HepG2 (cell line): ENCODE data around the gene STARD10. TPM values are rescaled to one million over a fixed set of nuclear protein-coding genes. Genes with fewer than 3 reads are reported as not detected.
A peak's percentile ranks its signal among the peaks of the same experiment; 100 is the strongest.

Source experiments
- CBX5 ChIP-seq: sonication (generic); formaldehyde crosslinking; IDR thresholded peaks from 2 replicates; pipeline ENCODE4 v1.4.0; 2020; ENCODE audit warnings: missing genetic modification reagents, borderline replicate concordance
- DR1 ChIP-seq: sonication (generic); formaldehyde crosslinking; IDR thresholded peaks from 2 replicates; pipeline ENCODE4 v1.8.0; 2021; ENCODE audit warnings: mild to moderate bottlenecking, missing genetic modification reagents, inconsistent platforms
- EED ChIP-seq: sonication (generic); formaldehyde crosslinking; IDR thresholded peaks from 2 replicates; pipeline ENCODE4 v1.5.0; 2020; ENCODE audit warnings: mild to moderate bottlenecking, missing genetic modification reagents
- GABPB1 ChIP-seq: IDR thresholded peaks from 2 replicates; pipeline ENCODE4 v1.6.1; 2016; ENCODE audit warnings: mild to moderate bottlenecking, missing genetic modification reagents, moderate library complexity, missing compliant biosample characterization
- HIC2 ChIP-seq: sonication (generic); formaldehyde crosslinking; IDR thresholded peaks from 2 replicates; pipeline ENCODE4 v1.9.0; 2022; ENCODE audit warnings: low read depth, missing genetic modification reagents
- KAT8 ChIP-seq: IDR thresholded peaks from 2 replicates; pipeline ENCODE4 v1.6.1; 2016; ENCODE audit warnings: missing genetic modification reagents, missing compliant biosample characterization
- KLF16 ChIP-seq, 2 experiments: sonication (generic) in 1 of 2; formaldehyde crosslinking in 1 of 2; IDR thresholded peaks; 2 replicates each; pipeline versions ENCODE4 v1.6.1 to v1.8.0; 2016 to 2023; ENCODE audit warnings: missing genetic modification reagents in 2 of 2, missing compliant biosample characterization in 1 of 2
- NR0B2 ChIP-seq: sonication (generic); formaldehyde crosslinking; IDR thresholded peaks from 2 replicates; pipeline ENCODE4 v1.4.0; 2020; ENCODE audit warnings: mild to moderate bottlenecking, missing genetic modification reagents
- SAFB2 ChIP-seq: sonication (generic); formaldehyde crosslinking; IDR thresholded peaks from 2 replicates; pipeline ENCODE4 v1.5.1; 2020; ENCODE audit warnings: missing genetic modification reagents, low read depth, mild to moderate bottlenecking, borderline replicate concordance
- SMYD3 ChIP-seq: sonication (generic); formaldehyde crosslinking; IDR thresholded peaks from 2 replicates; pipeline ENCODE4 v1.8.1; 2023; ENCODE audit warnings: mild to moderate bottlenecking, missing genetic modification reagents
- TCF7 ChIP-seq: sonication (generic); IDR thresholded peaks from 2 replicates; pipeline ENCODE4 v1.6.1; 2016; ENCODE audit warnings: antibody characterized with exemption, low read depth
- YEATS4 ChIP-seq: sonication (generic); formaldehyde crosslinking; IDR thresholded peaks from 2 replicates; pipeline ENCODE4 v1.4.0; 2020; ENCODE audit warnings: missing genetic modification reagents, borderline replicate concordance
- ZBTB33 ChIP-seq: sonication (generic); formaldehyde crosslinking; IDR thresholded peaks from 2 replicates; pipeline ENCODE4 v1.4.0; 2020; ENCODE audit warnings: missing genetic modification reagents
- ZNF225 ChIP-seq: sonication (generic); formaldehyde crosslinking; IDR thresholded peaks from 2 replicates; pipeline ENCODE4 v1.4.0; 2020; ENCODE audit warnings: mild to moderate bottlenecking, missing genetic modification reagents
- ZNF230 ChIP-seq: sonication (generic); formaldehyde crosslinking; IDR thresholded peaks from 2 replicates; pipeline ENCODE4 v1.4.0; 2020; ENCODE audit warnings: mild to moderate bottlenecking, missing genetic modification reagents
- ZNF282 ChIP-seq: fragments of 450-650 bp; IDR thresholded peaks from 2 replicates; pipeline ENCODE4 v1.6.1; 2018; ENCODE audit not compliant: partially characterized antibody
- ZNF589 ChIP-seq: sonication (generic); formaldehyde crosslinking; conservative IDR thresholded peaks from 2 replicates; pipeline ENCODE4 v1.8.0; 2022; ENCODE audit warnings: mild to moderate bottlenecking, moderate library complexity, missing genetic modification reagents
- ZNF749 ChIP-seq: sonication (generic); formaldehyde crosslinking; IDR thresholded peaks from 2 replicates; pipeline ENCODE4 v1.8.0; 2022; ENCODE audit warnings: mild to moderate bottlenecking, missing genetic modification reagents, moderate library complexity, borderline replicate concordance
- polyA plus RNA-seq, 8 experiments: library from polyadenylated mRNA; depleted of rRNA in 3 of 8; stranded (reverse) in 7 of 8; unstranded in 1 of 8; fragments of >200 nt; fragmentation: Illumina TruSeq in 4 of 8; extraction: Trizol in 4 of 8; gene quantifications; 2 replicates each; pipeline versions ENCODE4 v1.2.1 to v1.2.3, GENCODE V29; 2011 to 2016; ENCODE audit warnings: low read depth in 4 of 8, missing spikeins in 1 of 8, mixed read lengths in 1 of 8; ENCODE audit not compliant: insufficient read depth in 1 of 8
- total RNA-seq, 5 experiments: library from RNA; depleted of rRNA; stranded (reverse); fragments of >200 nt; fragmentation: Illumina TruSeq; extraction: Trizol; gene quantifications; 2 replicates each; pipeline ENCODE4 v1.2.3, GENCODE V29; 2016; ENCODE audit warnings: low read depth in 1 of 5
- TF ChIP-seq, protein P1 (sequence below): sonication (generic); formaldehyde crosslinking; IDR thresholded peaks from 2 replicates; pipeline ENCODE4 v1.4.0; 2020; ENCODE audit warnings: missing genetic modification reagents
- TF ChIP-seq, protein P2 (sequence below): sonication (generic); formaldehyde crosslinking; IDR thresholded peaks from 2 replicates; pipeline ENCODE4 v1.5.0; 2020; ENCODE audit warnings: missing genetic modification reagents

STARD10 gene
- total and polyA plus RNA-seq, 2 of the 13 experiments (the other 11 are each of a cell fraction or from before 2014, with no cell fraction given): 260 to 341 TPM

DNA sequence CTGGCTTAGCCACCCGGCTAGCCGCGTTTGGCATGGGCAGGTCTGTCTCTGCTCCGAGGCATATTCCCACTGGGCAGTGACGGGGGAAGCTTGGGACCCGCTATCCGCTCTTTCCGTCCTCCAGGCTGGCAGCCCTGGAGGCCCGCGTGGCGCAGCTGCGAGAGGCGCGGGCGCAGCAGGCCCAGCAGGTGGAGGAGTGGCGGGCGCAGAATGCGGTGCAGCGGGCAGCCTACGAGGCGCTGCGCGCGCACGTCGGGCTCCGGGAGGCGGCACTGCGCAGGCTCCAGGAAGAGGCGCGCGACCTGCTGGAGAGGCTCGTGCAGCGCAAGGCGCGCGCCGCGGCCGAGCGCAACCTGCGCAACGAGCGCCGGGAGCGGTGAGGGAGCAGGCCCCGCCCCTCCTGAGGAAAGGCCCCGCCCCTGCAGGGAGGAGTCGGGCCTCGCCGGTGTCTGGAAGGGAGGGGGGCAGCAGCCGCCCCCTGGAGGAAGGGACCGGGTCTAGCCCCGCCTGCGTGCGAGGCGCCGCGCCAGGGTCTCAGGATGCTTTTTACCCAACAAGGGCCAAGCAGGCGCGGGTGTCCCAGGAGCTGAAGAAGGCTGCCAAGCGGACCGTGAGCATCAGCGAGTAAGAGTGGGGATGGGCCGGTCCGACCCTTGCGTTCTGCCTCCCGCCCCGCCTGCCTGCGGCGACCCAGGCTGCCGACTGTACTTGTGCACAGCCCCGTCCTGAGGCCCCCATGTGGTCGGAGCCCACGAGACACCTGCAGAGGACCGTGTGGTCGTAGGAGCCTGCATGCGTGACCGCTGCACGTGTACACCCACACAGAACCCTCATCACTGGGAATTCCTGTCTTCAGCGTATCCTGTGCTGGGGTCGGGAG is 28.3 kb upstream of the STARD10 start (continued):
- TF ChIP-seq HIC2 (CRISPR knock-in tag) (no peak), ZNF230 (CRISPR knock-in tag) (no peak), SMYD3 (CRISPR knock-in tag) (no peak), NR0B2 (CRISPR knock-in tag) (no peak), TCF7 (no peak), CBX5 (CRISPR knock-in tag) (no peak), KAT8 (CRISPR knock-in tag) (no peak), ZNF749 (no peak), ZNF589 (CRISPR knock-in tag) (no peak), ZNF282 (no peak), DR1 (CRISPR knock-in tag) (no peak), SAFB2 (CRISPR knock-in tag) (no peak), GABPB1 (peak; percentile 38; the same call in 1 of the 2 replicates), ZBTB33 (CRISPR knock-in tag) (0 out of 2 replicates have a peak, but pooled peaks have one; percentile 20), ZNF225 (CRISPR knock-in tag) (peak; percentile 61; the same call in 1 of the 2 replicates), KLF16 (CRISPR knock-in tag; IDR thresholded peaks at IDR 0.05) (peak in 1 of 2 experiments; percentile 26; a peak in 1 of 4 replicates), YEATS4 (CRISPR knock-in tag) (0 out of 2 replicates have a peak, but pooled peaks have one; percentile 30), EED (CRISPR knock-in tag) (no peak)
- TF ChIP-seq, protein P1, sequence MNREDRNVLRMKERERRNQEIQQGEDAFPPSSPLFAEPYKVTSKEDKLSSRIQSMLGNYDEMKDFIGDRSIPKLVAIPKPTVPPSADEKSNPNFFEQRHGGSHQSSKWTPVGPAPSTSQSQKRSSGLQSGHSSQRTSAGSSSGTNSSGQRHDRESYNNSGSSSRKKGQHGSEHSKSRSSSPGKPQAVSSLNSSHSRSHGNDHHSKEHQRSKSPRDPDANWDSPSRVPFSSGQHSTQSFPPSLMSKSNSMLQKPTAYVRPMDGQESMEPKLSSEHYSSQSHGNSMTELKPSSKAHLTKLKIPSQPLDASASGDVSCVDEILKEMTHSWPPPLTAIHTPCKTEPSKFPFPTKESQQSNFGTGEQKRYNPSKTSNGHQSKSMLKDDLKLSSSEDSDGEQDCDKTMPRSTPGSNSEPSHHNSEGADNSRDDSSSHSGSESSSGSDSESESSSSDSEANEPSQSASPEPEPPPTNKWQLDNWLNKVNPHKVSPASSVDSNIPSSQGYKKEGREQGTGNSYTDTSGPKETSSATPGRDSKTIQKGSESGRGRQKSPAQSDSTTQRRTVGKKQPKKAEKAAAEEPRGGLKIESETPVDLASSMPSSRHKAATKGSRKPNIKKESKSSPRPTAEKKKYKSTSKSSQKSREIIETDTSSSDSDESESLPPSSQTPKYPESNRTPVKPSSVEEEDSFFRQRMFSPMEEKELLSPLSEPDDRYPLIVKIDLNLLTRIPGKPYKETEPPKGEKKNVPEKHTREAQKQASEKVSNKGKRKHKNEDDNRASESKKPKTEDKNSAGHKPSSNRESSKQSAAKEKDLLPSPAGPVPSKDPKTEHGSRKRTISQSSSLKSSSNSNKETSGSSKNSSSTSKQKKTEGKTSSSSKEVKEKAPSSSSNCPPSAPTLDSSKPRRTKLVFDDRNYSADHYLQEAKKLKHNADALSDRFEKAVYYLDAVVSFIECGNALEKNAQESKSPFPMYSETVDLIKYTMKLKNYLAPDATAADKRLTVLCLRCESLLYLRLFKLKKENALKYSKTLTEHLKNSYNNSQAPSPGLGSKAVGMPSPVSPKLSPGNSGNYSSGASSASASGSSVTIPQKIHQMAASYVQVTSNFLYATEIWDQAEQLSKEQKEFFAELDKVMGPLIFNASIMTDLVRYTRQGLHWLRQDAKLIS (CRISPR knock-in tag): no peak
- TF ChIP-seq, protein P2, sequence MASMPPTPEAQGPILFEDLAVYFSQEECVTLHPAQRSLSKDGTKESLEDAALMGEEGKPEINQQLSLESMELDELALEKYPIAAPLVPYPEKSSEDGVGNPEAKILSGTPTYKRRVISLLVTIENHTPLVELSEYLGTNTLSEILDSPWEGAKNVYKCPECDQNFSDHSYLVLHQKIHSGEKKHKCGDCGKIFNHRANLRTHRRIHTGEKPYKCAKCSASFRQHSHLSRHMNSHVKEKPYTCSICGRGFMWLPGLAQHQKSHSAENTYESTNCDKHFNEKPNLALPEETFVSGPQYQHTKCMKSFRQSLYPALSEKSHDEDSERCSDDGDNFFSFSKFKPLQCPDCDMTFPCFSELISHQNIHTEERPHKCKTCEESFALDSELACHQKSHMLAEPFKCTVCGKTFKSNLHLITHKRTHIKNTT (CRISPR knock-in tag): no peak
